MCF 10A (cell line): ENCODE data around the gene SSBP2. TPM values are rescaled to one million over a fixed set of nuclear protein-coding genes. Genes with fewer than 3 reads are reported as not detected.

Experiments
- BruUV-seq: library from RNA; stranded (reverse); fragments of 400-500 nt; replicated peaks from 2 replicates; lab custom pipeline; 2021; lab: Mats Ljungman, UMichigan
- CTCF ChIA-PET: fragments of 300-600 bp; sonication (Branson Sonifier 250); formaldehyde crosslinking; extraction: SDS; loops from one replicate; lab custom pipeline; 2021; ENCODE audit warnings: antibody characterized with exemption, inconsistent platforms; lab: Yijun Ruan, JAX
- POLR2A ChIA-PET: fragments of 300-600, 350-650 bp; sonication (Branson Sonifier 250); formaldehyde crosslinking; extraction: SDS; loops from one replicate; lab custom pipeline; 2020; ENCODE audit warnings: antibody characterized with exemption, inconsistent platforms; lab: Yijun Ruan, JAX
- DNase-seq: peaks from one replicate; pipeline ENCODE4 v3.0.0-alpha.2; 2018; ENCODE audit not compliant: unreplicated experiment
- H3K27ac Mint-ChIP-seq: one replicate; pipeline ENCODE4 v1.8.0; 2022; ENCODE audit warnings: mild to moderate bottlenecking, low read depth, mixed read lengths; ENCODE audit not compliant: unreplicated experiment
- H3K27me3 Mint-ChIP-seq: one replicate; pipeline ENCODE4 v1.8.0; 2022; ENCODE audit warnings: mixed read lengths; ENCODE audit not compliant: insufficient read depth, unreplicated experiment
- H3K36me3 Mint-ChIP-seq: one replicate; pipeline ENCODE4 v1.8.0; 2022; ENCODE audit warnings: mild to moderate bottlenecking, moderate library complexity, mixed read lengths; ENCODE audit not compliant: insufficient read depth, unreplicated experiment
- H3K4me1 Mint-ChIP-seq: one replicate; pipeline ENCODE4 v1.8.0; 2022; ENCODE audit warnings: mixed read lengths; ENCODE audit not compliant: insufficient read depth, unreplicated experiment
- H3K4me3 Mint-ChIP-seq: one replicate; pipeline ENCODE4 v1.8.0; 2022; ENCODE audit warnings: mild to moderate bottlenecking, moderate library complexity, mixed read lengths; ENCODE audit not compliant: unreplicated experiment
- H3K9me3 Mint-ChIP-seq: one replicate; pipeline ENCODE4 v1.8.0; 2022; ENCODE audit warnings: mixed read lengths; ENCODE audit not compliant: unreplicated experiment
- CTCF ChIP-seq: fragments of 200-600 bp; IDR thresholded peaks from one replicate; pipeline ENCODE4 v1.8.0; 2022; ENCODE audit warnings: antibody characterized with exemption, mild to moderate bottlenecking; ENCODE audit not compliant: unreplicated experiment
- intact Hi-C: fragments of 100-400 bp; cut with micrococcal nuclease; formaldehyde crosslinking; loops from 2 replicates; pipeline ENCODE4 v1.14.1; 2022
- total RNA-seq: library from RNA; stranded (reverse); gene quantifications from 2 replicates; pipeline ENCODE4 v1.2.3, GENCODE V29; 2022

The SSBP2 gene
- total RNA-seq, 1 experiment from 2014 or later, result 52.7 TPM

- H3K27ac Mint-ChIP-seq, result no peak overlapping the region
- H3K4me3 Mint-ChIP-seq, result no peak overlapping the region
- CTCF ChIA-PET, result interaction anchor here (0.6 kb wide), 1 partner anchor 553 kb away, joined by 3 read pairs; no protein-coding TSS in a partner anchor
- no peaks in the 10 kb centered on the region for H3K36me3 Mint-ChIP-seq
- POLR2A ChIA-PET, result interaction anchor here (0.6 kb wide), 1 partner anchor 10 kb away, joined by 5 read pairs; no protein-coding TSS in a partner anchor
- intact Hi-C loops, result no loop called here
- no peaks in the 10 kb centered on the region for H3K4me1 Mint-ChIP-seq
- H3K9me3 Mint-ChIP-seq, result no peaks in the 10 kb centered on the region
- no TSS peak for BruUV-seq
- DNase-seq, result no peak
- TF ChIP-seq CTCF, result no peak
- H3K27me3 Mint-ChIP-seq, result no peaks in the 10 kb centered on the region
Observed at GRCh38 chr5:81389025-81389424, 361.9 kb downstream of the SSBP2 start.

- intact Hi-C loops, result no loop called here
- no peak overlapping the region for H3K4me3 Mint-ChIP-seq
- TF ChIP-seq CTCF, result no peak
- H3K27me3 Mint-ChIP-seq, result no peaks in the 10 kb centered on the region
- BruUV-seq, result no TSS peak
- no peak for DNase-seq
- CTCF ChIA-PET, result interaction anchor here (0.6 kb wide), 2 partner anchors 78 to 161 kb away, joined by 3 read pairs; no protein-coding TSS in a partner anchor
- POLR2A ChIA-PET, result interaction anchor here (0.7 kb wide), 1 partner anchor 18 kb away, joined by 3 read pairs; no protein-coding TSS in a partner anchor
- H3K9me3 Mint-ChIP-seq, result no peaks in the 10 kb centered on the region
- H3K4me1 Mint-ChIP-seq, result no peaks in the 10 kb centered on the region
- H3K27ac Mint-ChIP-seq, result no peak overlapping the region
- no peaks in the 10 kb centered on the region for H3K36me3 Mint-ChIP-seq
Observed at GRCh38 chr5:81388169-81388568, 362.7 kb downstream of the SSBP2 start.

GRCh38 chr5:81383867-81384266 is 367.0 kb downstream of the SSBP2 start:
- Mint-ChIP-seq H3K4me3 (no peak overlapping the region), H3K27me3 (no peaks in the 10 kb centered on the region), H3K4me1 (no peaks in the 10 kb centered on the region), H3K9me3 (no peaks in the 10 kb centered on the region), H3K36me3 (no peaks in the 10 kb centered on the region), H3K27ac (no peak overlapping the region)
- DNase-seq, result no peak
- TF ChIP-seq CTCF, result no peak
- BruUV-seq, result no TSS peak
- ChIA-PET POLR2A (no interaction called here), CTCF (interaction anchor here (0.9 kb wide), 1 partner anchor 10 kb away, joined by 5 read pairs; no protein-coding TSS in a partner anchor)
- intact Hi-C loops, result no loop called here

- POLR2A ChIA-PET, result interaction anchor here (0.8 kb wide), 1 partner anchor 12 kb away, joined by 3 read pairs; no protein-coding TSS in a partner anchor
- intact Hi-C loops, result no loop called here
- no peaks in the 10 kb centered on the region for H3K36me3 Mint-ChIP-seq
- no peak for DNase-seq
- H3K27ac Mint-ChIP-seq, result no peak overlapping the region
- no peak for TF ChIP-seq CTCF
- no TSS peak for BruUV-seq
- H3K27me3 Mint-ChIP-seq, result peaks cover 16% of the 10 kb centered on the region
- H3K4me1 Mint-ChIP-seq, result no peaks in the 10 kb centered on the region
- H3K4me3 Mint-ChIP-seq, result no peak overlapping the region
- CTCF ChIA-PET, result interaction anchor here (0.6 kb wide), 1 partner anchor 36 kb away, joined by 3 read pairs; no protein-coding TSS in a partner anchor
- no peaks in the 10 kb centered on the region for H3K9me3 Mint-ChIP-seq
Observed at GRCh38 chr5:81371354-81371876, 379.5 kb downstream of the SSBP2 start.
